Glomerular visceral epithelial cell (primary cell): Measurements from ENCODE around the gene CASP3.

Experiments used
- DNase-seq: peaks from one replicate; pipeline ENCODE4 v3.0.0-alpha.2; 2016; ENCODE audit errors: extremely low spot score

Gene CASP3

GRCh38 chr4:184649026-184649970 lies at the start of gene CASP3, which contains the start of gene PRIMPOL:
TSS of gene CASP3 (minus strand) at chr4:184649447. CDS start at chr4:184638453, 10,994 bp downstream.
TSS of gene PRIMPOL (plus strand) at chr4:184649738. CDS start at chr4:184657141, 7,403 bp downstream.
- DNase-seq: peak; percentile 98

DNA sequence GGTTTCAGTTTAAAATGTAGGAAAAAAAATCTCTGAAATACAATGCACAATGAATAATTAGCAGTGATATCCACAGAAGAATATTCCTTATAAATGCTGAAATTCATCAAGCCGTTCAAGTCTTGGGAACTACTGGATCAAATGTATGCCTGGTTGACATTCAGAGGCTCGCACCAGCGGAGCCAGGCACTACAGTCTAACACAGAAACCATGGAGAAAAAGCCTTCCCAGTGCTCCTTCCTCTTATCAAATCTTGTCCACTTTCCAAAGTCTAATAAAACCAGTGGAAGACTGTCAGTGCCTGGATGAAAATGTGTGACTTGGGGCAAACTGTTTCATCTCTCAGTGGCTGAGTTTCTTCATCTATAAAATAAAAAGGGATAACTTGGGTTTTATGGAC lies 48.7 kb upstream of the CASP3 start:
- no peak for DNase-seq

DNA sequence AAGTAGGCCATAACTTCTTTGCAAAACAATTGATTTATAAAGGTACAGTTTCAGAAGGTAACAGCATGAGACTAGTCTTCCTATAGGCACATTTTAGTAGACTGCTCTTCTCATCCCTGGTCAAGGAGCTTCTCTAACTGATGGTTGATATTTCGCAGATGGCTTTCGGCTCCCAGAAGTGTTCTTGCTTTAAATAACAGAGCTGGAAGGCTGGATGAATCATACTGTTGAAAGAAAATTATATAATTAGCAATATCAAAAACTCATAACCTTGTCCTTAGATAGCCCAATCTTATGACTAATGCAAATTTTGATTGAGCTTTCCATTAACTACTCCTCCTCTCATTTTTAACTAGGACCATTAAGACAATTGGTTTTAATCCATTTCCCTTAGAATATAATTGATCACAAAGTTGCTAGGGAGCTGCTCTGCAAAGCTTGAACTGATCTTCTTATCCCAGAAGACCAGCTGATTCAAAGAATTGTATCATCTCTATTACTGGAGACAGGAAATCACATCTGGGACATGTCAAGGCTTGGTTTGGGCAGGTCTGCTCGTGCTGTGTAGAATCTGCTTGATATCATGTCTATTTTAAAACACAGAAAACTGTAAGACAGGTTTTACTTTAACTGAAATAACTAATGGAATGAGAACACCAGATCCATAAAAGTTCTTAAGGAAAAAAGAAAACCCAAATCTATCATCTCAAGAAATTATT lies 46.1 kb upstream of the CASP3 start:
- no peak for DNase-seq

GRCh38 chr4:184694412-184694956 lies 45.2 kb upstream of the CASP3 start:
- DNase-seq: no peak

DNA sequence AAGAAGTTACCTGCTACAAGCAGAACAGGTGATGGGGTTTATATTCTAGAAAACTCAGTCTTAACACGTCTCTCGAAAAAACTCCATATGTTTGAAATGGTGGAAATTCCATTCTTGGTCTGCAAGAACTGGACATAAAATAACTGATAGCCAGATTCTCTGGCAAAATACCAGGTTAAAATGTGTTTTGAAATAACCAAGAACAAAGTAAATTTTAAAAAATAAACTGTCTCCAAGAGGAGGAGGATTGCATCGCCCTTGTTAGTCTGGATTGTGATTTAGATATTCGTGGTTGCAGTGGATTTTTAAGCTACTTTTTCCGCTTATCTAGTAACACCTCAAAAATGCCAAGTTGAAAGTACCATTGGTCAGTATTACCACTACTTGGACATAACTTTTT lies 43.8 kb upstream of the CASP3 start:
- DNase-seq: no peak

DNA sequence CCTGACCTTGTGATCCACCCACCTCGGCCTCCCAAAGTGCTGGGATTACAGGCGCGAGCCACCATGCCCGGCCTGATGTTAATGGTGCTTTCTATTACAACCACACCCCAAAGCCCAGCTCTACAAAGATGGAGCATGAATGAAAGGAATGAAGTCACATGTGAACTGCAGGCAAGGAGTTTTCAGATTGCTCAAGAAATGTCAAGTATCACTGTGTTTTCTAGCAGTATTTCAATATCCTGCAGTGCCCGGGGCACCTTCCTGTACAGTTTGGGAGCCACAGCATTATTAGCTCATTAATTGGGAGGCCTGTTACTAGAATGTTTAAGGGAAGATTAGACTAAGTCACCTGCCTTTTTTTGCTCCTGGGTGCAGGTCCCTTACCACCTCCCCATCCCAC lies 40.4 kb upstream of the CASP3 start:
- DNase-seq: no peak

- DNase-seq: peak; percentile 79
Measured at GRCh38 chr4:184688447-184688846, 39.2 kb upstream of the CASP3 start.

- DNase-seq: no peak
Measured at GRCh38 chr4:184688005-184688404, 38.8 kb upstream of the CASP3 start.

DNA sequence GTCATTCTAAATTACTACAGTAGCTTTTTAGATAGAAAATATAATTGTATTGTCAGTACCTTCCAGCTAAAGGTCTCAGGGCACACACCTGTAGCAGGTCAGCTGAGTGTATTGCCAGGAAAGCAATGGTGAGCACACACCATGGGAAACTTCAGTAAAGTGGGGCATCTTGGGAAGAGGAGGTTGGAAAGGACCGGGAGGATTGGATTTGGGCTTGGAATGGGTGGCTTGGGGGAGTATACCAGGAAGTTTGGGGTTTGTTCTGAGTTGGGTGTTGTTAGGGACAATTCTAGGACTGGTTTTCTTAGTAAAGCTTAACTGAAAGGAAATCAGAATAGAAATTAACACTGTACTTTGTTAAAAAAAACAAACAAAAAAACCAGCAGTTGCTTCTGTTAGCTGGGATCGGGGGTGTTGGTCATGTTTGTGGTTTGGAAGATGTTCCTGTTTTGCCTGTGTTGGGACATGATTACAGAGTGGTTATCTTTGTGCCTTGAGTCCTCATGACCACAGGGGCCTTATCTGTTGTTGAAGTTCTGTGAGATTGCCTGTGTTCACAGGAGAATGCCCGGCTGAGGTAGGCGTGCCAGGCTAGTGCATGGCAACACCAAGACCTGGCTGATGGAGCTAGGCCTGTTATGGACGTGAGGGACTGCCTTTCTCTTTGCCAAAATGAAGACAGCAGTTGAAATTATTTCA lies 35.4 kb upstream of the CASP3 start:
- no peak for DNase-seq

DNA sequence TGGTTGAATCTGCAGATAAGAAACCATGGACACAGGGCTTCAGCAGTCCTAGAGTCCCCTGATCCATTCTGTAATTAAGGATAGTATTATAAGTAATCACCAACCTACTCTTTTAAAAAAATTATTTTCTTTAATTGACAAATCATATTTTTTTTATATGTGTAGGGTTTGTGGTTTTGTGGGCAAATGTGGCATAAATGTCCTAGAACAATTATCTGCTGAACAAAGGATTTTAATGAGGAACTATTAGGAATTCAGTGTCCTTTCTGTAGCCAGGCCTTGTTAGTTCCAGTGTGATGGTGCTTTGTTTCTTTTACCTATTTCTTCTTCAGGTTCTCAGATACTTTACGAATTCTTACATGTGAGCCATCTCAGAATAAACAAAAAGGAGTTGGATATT lies 32.7 kb upstream of the CASP3 start:
- DNase-seq: no peak

DNA sequence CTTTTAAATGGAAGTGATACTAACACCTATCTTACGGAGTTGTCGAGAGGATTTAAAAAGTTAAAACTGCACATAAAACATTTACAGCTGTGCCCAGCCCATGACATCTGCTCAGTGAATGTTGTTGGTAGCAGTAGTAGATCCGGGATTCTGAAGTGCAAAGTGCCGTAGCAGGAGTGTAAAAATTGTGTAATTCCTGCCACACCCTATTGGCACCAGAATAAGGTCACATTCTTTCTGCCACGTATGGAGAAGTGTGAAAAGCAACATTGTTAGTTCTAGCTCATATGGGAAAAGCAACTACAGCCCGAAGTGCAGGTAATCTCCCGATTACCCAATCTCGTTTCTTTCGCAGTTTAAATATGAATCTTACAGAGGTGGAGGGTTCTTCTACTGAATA lies 31.5 kb upstream of the CASP3 start:
- no peak for DNase-seq

GRCh38 chr4:184675821-184676492 lies 26.7 kb upstream of the CASP3 start:
- DNase-seq: no peak

DNA sequence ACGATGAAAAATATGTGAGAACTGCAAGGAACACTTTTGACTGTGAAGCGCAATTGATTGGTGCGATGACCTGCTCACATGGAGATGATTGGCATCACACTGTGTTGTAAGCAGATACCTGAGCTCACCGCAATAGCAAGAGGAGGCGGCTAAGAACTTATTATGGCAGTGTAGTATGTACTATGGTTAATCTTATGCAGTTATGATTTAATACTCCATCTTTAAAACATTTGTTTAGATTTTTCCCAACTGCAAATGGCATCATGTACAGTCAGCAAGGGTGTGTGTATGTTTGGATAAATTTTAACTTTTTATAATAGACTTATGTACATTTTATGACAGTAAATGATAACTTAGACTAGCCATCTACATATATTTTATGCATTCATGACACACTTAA lies 25.8 kb upstream of the CASP3 start:
- no peak for DNase-seq

GRCh38 chr4:184674011-184674410 lies 24.8 kb upstream of the CASP3 start:
- no peak for DNase-seq

GRCh38 chr4:184672741-184673140 lies 23.5 kb upstream of the CASP3 start:
- DNase-seq: no peak

DNA sequence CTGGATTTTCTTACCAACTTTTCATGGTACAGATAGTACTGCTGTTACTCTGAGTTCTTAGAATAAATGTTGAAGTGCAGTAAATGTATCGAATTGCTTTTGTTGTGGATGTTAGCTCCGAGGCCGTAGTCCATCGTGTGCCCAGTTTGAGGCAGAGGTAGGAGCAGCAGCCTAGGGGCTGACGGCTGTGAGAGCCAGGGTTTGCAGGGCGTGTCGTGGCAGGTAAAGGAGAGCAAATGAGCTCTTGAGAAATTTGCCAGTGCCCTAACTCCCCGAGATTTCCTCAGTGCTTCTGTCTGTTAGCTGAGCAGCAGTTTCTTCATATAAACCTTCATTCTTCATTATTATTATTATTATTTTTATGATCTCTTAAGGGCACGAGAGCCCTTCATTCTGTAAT lies 21.9 kb upstream of the CASP3 start:
- DNase-seq: no peak

GRCh38 chr4:184669251-184669650 lies 20.0 kb upstream of the CASP3 start:
- no peak for DNase-seq

DNA sequence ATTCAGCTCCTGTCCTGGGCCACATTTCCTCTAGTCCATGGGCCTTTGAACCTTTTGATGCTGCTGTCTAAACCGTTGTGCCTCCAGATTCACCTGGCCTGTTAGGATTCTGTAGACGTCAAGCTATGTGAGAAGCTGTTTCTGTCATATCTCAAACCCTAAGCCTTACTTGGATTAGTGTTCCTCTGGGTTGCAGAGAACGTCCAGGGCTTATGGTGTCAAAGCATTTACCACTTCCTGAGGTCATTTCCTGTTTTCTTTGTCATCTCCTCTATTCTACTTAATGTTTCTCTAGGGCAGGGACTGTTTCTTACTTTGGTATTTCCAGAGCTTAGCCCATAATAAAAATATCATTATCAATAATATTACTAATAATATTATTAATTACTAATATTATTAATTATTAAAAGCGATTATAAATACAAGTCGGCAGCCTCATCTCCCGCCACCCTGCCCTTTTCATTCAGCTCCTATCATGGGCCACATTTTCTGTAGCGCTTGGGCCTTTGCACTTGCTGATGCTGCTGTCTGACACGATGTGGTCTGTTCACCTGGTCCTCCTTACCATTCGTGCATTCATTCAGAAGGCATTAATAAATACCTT lies 19.4 kb upstream of the CASP3 start:
- no peak for DNase-seq

DNA sequence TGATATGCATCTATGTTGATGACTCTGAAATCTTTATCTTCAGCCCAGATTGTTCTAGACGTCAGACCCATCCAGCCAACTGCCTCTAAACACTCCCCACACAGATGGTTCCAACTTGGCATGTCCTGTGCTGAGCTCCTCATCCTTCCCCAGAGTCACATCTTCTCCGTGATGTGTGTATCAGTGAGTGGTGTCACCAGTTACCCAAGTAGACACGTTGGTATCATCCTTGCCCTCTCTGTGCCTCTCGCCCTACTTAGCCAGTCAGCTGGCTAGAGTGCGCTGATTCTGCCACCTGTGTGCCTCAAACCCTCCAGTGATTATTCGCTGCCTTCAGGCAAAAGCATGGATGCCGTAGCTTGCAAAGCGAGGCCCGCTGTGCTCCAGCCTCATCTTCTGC lies 18.8 kb upstream of the CASP3 start:
- no peak for DNase-seq

DNA sequence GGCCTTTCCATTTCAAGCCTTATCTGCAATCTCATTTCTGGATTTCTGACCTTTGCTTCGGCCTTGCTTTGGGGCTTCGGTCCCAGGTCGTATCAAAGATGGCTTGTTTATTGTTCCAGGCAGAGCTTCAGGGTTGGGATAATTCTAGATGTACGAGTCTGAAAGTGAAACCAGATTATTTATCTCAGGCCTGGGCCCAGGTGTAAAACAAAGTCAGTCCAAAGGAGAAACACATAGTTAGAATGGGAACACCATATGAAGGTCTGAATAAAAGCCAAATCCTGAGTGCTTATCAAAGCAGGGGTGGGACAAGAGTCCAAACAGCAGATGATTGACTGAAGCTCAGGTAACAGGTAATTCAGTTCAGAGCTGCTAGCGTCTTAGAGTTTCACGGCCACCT lies 17.4 kb upstream of the CASP3 start:
- no peak for DNase-seq
